Epithelial cell of proximal tubule (primary cell): ENCODE data around the gene GPR37L1. TPM values are rescaled to one million over a fixed set of nuclear protein-coding genes. Genes with fewer than 3 reads are reported as not detected.

Experiments
- DNase-seq: peaks from one replicate; pipeline ENCODE4 v3.0.0-alpha.2; 2011; ENCODE audit warnings: low read depth
- H3K4me3 ChIP-seq: 2 replicates; pipeline ENCODE4 v1.5.1; 2011; ENCODE audit warnings: low read depth, mild to moderate bottlenecking, low read length
- total RNA-seq: library from RNA; depleted of rRNA; stranded (reverse); fragments of >200 nt; gene quantifications from 2 replicates; pipeline ENCODE4 v1.2.3, GENCODE V29; 2015
- TF ChIP-seq, protein P1 (sequence below): conservative IDR thresholded peaks from 2 replicates; pipeline ENCODE4 v1.5.1; 2012; ENCODE audit warnings: low read depth, mild to moderate bottlenecking, low read length

The GPR37L1 gene
- total RNA-seq, 1 donor from 2014 or later, result 0.06 TPM

DNA sequence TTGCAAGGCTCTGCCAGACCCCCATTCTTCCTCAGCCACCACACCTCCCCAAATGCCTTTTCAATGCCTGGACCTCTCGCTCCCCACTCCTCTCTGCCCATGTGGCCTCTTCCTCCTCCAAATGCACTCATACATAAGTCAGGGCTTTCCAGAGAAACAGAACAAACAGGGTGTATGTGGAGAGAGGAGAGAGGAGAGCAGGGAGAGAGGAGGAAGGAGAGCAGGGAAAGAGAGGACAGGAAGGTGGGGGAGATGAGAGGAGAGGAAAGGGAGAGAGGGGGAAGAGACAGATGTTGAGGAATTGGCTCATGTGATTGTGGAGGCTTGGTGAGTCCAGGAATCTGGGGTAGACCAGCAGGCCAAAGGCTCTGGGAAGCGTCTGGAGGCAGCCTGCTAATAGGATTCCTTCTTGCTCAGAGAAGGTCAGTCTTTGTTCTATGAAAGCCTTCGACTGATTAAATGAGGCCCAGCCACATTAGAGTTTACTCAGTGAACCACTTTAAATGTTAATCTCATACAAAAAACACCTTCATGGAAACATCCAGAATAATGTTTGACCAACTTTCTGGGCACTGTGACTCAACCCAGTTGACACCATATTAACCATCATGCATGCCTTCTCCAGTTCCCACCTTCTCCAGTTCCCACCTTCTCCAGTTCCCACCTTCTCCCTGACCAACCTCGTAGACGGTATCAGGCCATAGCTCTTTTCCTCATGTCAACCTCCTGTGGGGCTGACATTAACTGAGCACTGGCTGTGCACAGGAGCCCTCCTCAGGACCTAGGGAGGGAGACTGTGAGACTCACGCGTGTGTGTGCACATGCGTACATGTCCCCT lies 59.5 kb downstream of the GPR37L1 start:
- no peak overlapping the region for H3K4me3 ChIP-seq
- DNase-seq, result no peak
- TF ChIP-seq, protein P1, sequence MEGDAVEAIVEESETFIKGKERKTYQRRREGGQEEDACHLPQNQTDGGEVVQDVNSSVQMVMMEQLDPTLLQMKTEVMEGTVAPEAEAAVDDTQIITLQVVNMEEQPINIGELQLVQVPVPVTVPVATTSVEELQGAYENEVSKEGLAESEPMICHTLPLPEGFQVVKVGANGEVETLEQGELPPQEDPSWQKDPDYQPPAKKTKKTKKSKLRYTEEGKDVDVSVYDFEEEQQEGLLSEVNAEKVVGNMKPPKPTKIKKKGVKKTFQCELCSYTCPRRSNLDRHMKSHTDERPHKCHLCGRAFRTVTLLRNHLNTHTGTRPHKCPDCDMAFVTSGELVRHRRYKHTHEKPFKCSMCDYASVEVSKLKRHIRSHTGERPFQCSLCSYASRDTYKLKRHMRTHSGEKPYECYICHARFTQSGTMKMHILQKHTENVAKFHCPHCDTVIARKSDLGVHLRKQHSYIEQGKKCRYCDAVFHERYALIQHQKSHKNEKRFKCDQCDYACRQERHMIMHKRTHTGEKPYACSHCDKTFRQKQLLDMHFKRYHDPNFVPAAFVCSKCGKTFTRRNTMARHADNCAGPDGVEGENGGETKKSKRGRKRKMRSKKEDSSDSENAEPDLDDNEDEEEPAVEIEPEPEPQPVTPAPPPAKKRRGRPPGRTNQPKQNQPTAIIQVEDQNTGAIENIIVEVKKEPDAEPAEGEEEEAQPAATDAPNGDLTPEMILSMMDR, result no peak

Other genes starting within 250 kb of the GPR37L1 start
- gene SHISA4, start 234.0 kb upstream of the GPR37L1 start, total RNA-seq, result 10.9 and 22.4 TPM in 2 replicates
- not detected in 2 replicates for gene LMOD1, start 176.4 kb upstream of the GPR37L1 start, total RNA-seq
- gene TIMM17A, start 167.4 kb upstream of the GPR37L1 start, total RNA-seq, result 59.6 and 81.5 TPM in 2 replicates
- 81.8 and 124 TPM in 2 replicates for gene RNPEP, start 140.3 kb upstream of the GPR37L1 start, total RNA-seq
- gene ELF3, start 112.3 kb upstream of the GPR37L1 start, total RNA-seq, result 70.2 and 265 TPM in 2 replicates
- gene ARL8A, start 21.8 kb downstream of the GPR37L1 start, total RNA-seq, result 33.8 and 47.0 TPM in 2 replicates
- gene PTPN7, start 37.7 kb downstream of the GPR37L1 start, total RNA-seq, result 0.06 TPM in 1 of 2 replicates, not detected in the other
- gene LGR6, start 70.9 kb downstream of the GPR37L1 start, total RNA-seq, result under 0.01 TPM in 1 of 2 replicates, not detected in the other
- gene UBE2T, start 219.0 kb downstream of the GPR37L1 start, total RNA-seq, result 146 and 155 TPM in 2 replicates
- gene PPP1R12B, start 225.8 kb downstream of the GPR37L1 start, total RNA-seq, result 2.5 and 21.6 TPM in 2 replicates